GM12865 (cell line): ENCODE data around the gene HNRNPA2B1.
"Not testable (repeated sequence)": the region's sequence is repeated elsewhere in the genome, so short reads cannot be mapped to it uniquely, and the experiment has no call there.

Experiments used
- DNase-seq: peaks from one replicate; pipeline ENCODE4 v3.0.0; 2010; ENCODE audit warnings: low read depth
- H3K4me3 ChIP-seq: 2 replicates; pipeline ENCODE4 v1.5.1; 2011; ENCODE audit warnings: mild to moderate bottlenecking, low read depth, low read length, control low read depth
- CTCF ChIP-seq: IDR thresholded peaks from 2 replicates; pipeline ENCODE4 v1.5.1; 2011; ENCODE audit warnings: low read length, control low read depth, low read depth, inconsistent platforms; ENCODE audit not compliant: insufficient read depth; ENCODE audit errors: missing control alignments

The HNRNPA2B1 gene

DNA sequence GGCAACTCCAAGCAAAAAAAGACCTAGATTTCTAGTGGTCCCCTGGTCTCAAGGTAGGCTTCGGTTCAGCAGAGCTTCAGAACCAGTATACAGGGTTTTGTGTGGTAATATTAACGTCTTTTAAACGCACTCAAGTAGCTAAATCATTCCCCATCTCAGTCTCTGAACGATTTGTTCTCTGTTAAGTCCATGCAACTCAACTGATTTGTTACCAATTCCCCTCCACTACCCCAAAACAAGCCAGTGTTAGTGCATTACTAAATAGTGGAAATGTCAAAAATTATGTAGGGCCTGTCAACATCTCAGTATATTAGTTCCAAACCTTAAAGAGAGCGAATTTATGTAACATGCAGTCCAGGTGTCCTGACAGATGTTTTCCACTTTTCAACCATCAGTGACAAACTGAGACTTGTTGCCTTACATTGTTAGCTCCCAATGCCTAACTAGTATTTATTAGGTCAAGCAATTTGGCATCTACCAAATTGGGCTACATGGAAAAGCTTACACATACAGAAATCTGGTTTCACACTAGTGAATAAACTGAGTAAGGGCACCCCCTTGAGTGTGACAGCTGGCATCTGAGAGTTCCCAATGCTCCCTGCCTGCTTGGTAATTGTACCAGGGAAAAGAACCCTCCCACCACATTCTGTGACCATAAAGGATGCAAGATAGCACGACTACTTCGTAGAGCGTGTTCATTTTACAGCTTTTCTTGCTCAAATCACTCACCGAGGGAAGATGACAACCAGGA lies 12.2 kb downstream of the HNRNPA2B1 start:
- no peak for TF ChIP-seq CTCF
- no peak overlapping the region for H3K4me3 ChIP-seq
- DNase-seq: peak; percentile 42

DNA sequence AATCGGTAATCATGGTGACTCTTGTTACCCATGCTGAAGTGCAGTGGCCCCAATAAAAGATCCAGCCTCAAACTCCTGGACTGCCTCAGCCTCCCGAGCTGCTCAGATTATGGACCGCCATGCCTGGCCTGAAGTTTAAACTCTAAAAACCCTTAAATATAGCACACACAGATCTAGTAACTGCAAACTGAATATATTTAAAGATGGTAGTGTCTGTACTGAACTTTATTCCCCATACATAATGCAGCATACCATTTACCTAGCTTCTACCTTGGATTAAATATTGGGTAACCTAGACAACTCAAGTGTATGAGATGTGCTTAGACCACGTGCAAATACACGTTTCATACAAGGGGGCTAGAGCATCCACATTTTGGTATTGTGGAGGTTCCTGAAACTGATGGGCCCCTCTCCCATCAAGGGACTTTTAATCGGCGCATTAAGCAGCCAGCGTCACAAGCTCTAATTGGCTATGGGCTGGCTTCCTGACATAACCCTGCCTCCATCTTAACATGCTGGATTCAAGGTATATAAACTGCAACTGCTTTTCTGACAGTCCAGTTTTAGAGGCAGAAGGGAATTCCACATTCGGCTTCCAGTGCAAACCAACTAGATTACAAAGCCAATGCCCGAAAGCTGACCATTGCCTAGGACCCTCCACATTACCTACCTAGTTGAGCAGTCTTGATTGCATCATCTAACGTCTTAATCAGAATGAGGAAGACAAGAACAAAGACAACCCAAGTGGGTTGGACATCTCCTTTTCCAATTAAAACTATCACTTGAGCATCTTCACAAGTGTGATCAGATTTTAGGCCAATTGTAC lies 13.0 kb downstream of the HNRNPA2B1 start:
- TF ChIP-seq CTCF: no peak
- peak; percentile 57 for DNase-seq
- no peak overlapping the region for H3K4me3 ChIP-seq

- no peak for DNase-seq
- no peak overlapping the region for H3K4me3 ChIP-seq
- TF ChIP-seq CTCF: no peak
These were observed 13.9 kb downstream of the HNRNPA2B1 start for GRCh38 chr7:26186364-26187311.

GRCh38 chr7:26185844-26186180 lies 14.7 kb downstream of the HNRNPA2B1 start:
- no peak overlapping the region for H3K4me3 ChIP-seq
- no peak for TF ChIP-seq CTCF
- DNase-seq: peak; percentile 49

GRCh38 chr7:26185131-26185843 lies 15.3 kb downstream of the HNRNPA2B1 start:
- no peak for TF ChIP-seq CTCF
- no peak overlapping the region for H3K4me3 ChIP-seq
- no peak for DNase-seq

GRCh38 chr7:26184281-26185101 lies 16.1 kb downstream of the HNRNPA2B1 start:
- not testable (repeated sequence) for DNase-seq, H3K4me3 ChIP-seq
